Hepatocyte (in vitro differentiated cells): ENCODE results near the gene OR4K13.

Experiments
- CTCF ChIP-seq: fragments of 200-600 bp; sonication (generic); IDR thresholded peaks from 2 replicates; pipeline ENCODE4 v1.5.1; 2016; ENCODE audit warnings: antibody characterized with exemption, mild to moderate bottlenecking; ENCODE audit not compliant: poor library complexity
- EZH2 ChIP-seq: fragments of 200-600 bp; sonication (generic); IDR thresholded peaks from 2 replicates; pipeline ENCODE4 v1.6.1; 2016; ENCODE audit warnings: antibody characterized with exemption, mild to moderate bottlenecking, borderline replicate concordance

GRCh38 chr14:20035938-20036337 is at the start of gene OR4K13:
- TF ChIP-seq CTCF (no peak), EZH2 (no peak)
